ENCODE measurements around the gene KIF16B. TPM values are rescaled to one million over a fixed set of nuclear protein-coding genes. Genes with fewer than 3 reads are reported as not detected.

KIF16B gene
- total and polyA plus RNA-seq, 9 of the 15 experiments (the other 6 are each of a cell fraction or from before 2014, with no cell fraction given), result 1.00 to 10.6 (median 8.5) TPM

DNA sequence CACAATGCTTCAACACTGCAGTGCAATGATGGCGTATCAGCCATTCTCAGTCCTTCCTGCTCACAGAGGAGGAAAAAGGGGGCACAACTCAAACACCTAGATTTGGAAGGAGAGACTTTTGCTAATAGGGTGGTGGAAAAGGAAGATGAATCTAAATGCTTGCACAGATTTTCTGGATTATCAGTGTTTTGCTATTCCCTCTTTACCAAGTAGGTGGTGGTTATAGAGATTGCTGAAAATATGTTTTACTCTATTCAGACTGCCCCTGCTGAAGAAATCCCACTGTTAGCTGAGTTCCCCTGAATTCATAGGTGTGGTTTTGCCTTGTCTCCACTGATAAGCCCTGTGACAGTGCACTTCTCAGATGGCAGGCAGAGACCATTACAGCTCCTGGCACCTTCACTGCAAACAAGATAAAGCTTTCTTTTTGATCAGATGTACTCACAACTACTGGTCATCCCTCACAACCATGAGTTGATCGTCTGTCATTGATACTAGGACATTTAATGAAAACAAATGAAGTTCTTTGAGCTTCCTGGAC is 311.4 kb downstream of the KIF16B start (continued):
- no peak for TF ChIP-seq ZBTB49 (CRISPR knock-in tag; IDR thresholded peaks at IDR 0.05; ENCODE audit: borderline replicate concordance)
- TF ChIP-seq ZBTB40 (IDR thresholded peaks at IDR 0.05), result no peak
- TF ChIP-seq ZBTB40 (CRISPR knock-in tag; IDR thresholded peaks at IDR 0.05), result no peak
- peak; percentile 30 for TF ChIP-seq MEIS2 (IDR thresholded peaks at IDR 0.05; ENCODE audit: partially characterized antibody)
- TF ChIP-seq MAFG (tag; conservative IDR thresholded peaks at IDR 0.05), result peak; percentile 23; the same call in 1 of the 2 replicates
- TF ChIP-seq CLOCK (CRISPR knock-in tag; IDR thresholded peaks at IDR 0.05; ENCODE audit: borderline replicate concordance), result no peak
- peak; percentile 18; the same call in 1 of the 2 replicates for TF ChIP-seq C11orf30 (IDR thresholded peaks at IDR 0.05; ENCODE audit: low read depth)
- TF ChIP-seq, protein P1, sequence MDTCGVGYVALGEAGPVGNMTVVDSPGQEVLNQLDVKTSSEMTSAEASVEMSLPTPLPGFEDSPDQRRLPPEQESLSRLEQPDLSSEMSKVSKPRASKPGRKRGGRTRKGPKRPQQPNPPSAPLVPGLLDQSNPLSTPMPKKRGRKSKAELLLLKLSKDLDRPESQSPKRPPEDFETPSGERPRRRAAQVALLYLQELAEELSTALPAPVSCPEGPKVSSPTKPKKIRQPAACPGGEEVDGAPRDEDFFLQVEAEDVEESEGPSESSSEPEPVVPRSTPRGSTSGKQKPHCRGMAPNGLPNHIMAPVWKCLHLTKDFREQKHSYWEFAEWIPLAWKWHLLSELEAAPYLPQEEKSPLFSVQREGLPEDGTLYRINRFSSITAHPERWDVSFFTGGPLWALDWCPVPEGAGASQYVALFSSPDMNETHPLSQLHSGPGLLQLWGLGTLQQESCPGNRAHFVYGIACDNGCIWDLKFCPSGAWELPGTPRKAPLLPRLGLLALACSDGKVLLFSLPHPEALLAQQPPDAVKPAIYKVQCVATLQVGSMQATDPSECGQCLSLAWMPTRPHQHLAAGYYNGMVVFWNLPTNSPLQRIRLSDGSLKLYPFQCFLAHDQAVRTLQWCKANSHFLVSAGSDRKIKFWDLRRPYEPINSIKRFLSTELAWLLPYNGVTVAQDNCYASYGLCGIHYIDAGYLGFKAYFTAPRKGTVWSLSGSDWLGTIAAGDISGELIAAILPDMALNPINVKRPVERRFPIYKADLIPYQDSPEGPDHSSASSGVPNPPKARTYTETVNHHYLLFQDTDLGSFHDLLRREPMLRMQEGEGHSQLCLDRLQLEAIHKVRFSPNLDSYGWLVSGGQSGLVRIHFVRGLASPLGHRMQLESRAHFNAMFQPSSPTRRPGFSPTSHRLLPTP (IDR thresholded peaks at IDR 0.05; ENCODE audit: borderline replicate concordance, extremely low read depth, insufficient read length), result no peak
- TF ChIP-seq TAF15 (IDR thresholded peaks at IDR 0.05; ENCODE audit: low read depth, low read length), result no peak
